ENCODE data around the gene PAQR9. TPM values are rescaled to one million over a fixed set of nuclear protein-coding genes. Genes with fewer than 3 reads are reported as not detected.

Gene PAQR9
- total and polyA plus RNA-seq, 2 donors from 2014 or later, result 0.09 TPM; not detected in 1

DNA sequence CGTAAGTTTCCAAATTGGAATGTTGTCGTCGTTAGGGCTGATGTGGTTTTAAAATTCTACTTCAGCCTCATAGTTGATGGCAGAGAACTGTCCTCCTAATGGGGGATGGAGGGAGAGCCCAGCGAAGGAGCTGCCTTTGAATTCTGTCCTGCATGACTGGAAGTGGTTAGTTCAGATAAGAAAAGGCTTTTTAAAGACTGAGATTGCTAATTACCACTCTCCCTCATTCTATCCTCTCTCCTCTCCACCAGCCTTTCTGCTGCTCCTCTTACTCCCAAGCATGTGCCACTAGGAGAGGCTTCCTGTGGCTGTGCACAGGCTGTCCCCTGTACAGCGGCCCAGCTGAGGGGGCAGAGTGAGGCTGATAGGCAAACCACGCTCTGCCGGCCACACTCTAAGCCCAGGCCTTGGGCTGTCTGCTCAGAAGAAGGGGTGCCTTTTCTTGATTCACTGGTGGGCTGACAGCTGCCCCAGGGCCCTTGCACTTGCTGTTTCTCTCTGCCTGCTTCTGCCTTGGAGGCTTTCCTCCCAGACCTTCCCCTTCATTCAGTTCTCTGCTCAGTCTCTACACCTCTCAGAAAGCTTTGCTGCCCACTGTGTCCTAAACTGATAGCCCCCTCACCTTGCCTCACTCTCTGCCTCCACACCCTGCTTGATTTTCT is 8.7 kb upstream of the PAQR9 start:
- Histone ChIP-seq H3K4me1 (ENCODE audit: control insufficient read depth in 2 of 3, insufficient read depth in 2 of 3, low read depth in 1 of 3, low read length in 3 of 3) (no peaks in the 10 kb centered on the region), H3K9ac (ENCODE audit: low read length in 3 of 3) (no peak overlapping the region), H3K27ac (ENCODE audit: low read depth in 2 of 2, low read length in 2 of 2) (no peak overlapping the region), H3K4me3 (ENCODE audit: low read length in 3 of 3) (no peak overlapping the region), H3K9me3 (ENCODE audit: control insufficient read depth in 2 of 3, insufficient read depth in 1 of 3, low read length in 3 of 3) (no peaks in the 10 kb centered on the region), H3K27me3 (ENCODE audit: control insufficient read depth, insufficient read depth, low read length) (no peaks in the 10 kb centered on the region), H3K36me3 (ENCODE audit: control insufficient read depth in 2 of 3, insufficient read depth in 3 of 3, low read length in 3 of 3) (no peaks in the 10 kb centered on the region)
- FAIRE-seq (no peak), DNase-seq (no peak)
- TF ChIP-seq CTCF (IDR thresholded peaks at IDR 0.05; ENCODE audit: borderline replicate concordance, extremely low read depth, insufficient read depth), result no peak
- intact Hi-C loops (cut with DNase I), result no loop called here

DNA sequence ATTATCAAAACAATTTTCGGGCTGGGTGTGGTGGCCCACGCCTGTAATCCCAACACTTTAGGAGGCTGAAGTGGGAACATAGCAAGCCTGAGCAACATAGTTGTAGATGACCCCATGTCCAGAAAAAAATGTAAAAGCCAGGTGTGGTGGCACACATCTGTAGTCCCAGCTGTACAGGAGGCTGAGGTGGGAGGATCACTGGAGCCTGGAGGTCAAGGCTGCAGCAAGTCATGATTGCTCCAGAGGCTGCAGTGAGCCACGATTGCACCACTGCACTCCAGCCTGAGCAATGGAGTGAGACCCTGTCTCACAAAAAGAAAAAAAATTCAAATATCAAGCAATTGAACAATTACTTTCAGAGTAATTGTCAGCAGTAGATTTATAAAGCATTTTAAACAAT is 8.0 kb upstream of the PAQR9 start:
- TF ChIP-seq CTCF (IDR thresholded peaks at IDR 0.05; ENCODE audit: borderline replicate concordance, extremely low read depth, insufficient read depth), result no peak
- no peaks in the 10 kb centered on the region for H3K36me3 ChIP-seq (ENCODE audit: control insufficient read depth in 2 of 3, insufficient read depth in 3 of 3, low read length in 3 of 3)

DNA sequence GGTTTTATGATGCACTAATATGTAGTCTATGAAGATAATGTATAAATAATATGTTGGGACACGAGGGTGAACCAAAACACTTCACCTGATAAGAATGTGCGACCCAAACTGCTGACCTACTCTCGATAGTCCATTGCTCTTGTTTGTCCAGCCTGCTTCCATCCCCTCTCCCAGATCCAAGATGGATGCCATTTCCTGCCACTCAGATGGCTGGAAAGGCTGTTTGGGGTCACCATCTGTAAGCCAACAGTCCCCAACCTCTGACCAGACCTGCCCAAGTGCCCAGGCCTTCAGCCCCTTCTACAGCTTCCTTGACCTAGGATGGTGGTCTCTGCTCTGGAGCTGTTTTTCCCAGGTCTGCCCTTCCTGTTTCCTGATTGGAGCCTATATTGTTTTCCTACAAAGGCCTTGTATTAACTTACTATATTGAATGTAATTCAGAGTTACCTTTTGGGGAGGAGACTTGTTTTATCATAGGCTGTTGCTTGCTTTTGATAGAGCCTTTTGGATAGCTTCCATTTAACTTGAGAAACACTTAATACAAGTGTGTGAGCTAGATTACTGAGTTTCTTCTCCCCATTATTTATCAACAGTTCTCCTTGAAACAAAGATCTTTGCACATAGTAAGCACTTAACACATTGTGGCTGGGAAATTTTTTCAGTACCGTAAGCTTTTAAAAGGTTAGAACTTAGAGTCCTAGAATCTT is 5.0 kb upstream of the PAQR9 start:
- peaks cover 6% of the 10 kb centered on the region for H3K27me3 ChIP-seq (ENCODE audit: control insufficient read depth, insufficient read depth, low read length)
- H3K4me3 ChIP-seq (ENCODE audit: low read length in 3 of 3), result no peak overlapping the region
- H3K36me3 ChIP-seq (ENCODE audit: control insufficient read depth in 2 of 3, insufficient read depth in 3 of 3, low read length in 3 of 3), result no peaks in the 10 kb centered on the region
- TF ChIP-seq CTCF (IDR thresholded peaks at IDR 0.05; ENCODE audit: borderline replicate concordance, extremely low read depth, insufficient read depth), result no peak
- no peak overlapping the region for H3K9ac ChIP-seq (ENCODE audit: low read length in 3 of 3)
- peaks cover 0 to 2% (median 0%) of the 10 kb centered on the region in 3 donors for H3K4me1 ChIP-seq (ENCODE audit: control insufficient read depth in 2 of 3, insufficient read depth in 2 of 3, low read depth in 1 of 3, low read length in 3 of 3)
- no peak for FAIRE-seq
- intact Hi-C loops (cut with DNase I), result no loop called here
- no peak for DNase-seq
- H3K27ac ChIP-seq (ENCODE audit: low read depth in 2 of 2, low read length in 2 of 2), result no peak overlapping the region
- H3K9me3 ChIP-seq (ENCODE audit: control insufficient read depth in 2 of 3, insufficient read depth in 1 of 3, low read length in 3 of 3), result no peaks in the 10 kb centered on the region

More for the DNA sequence above, 8.0 kb upstream of the PAQR9 start:
- Histone ChIP-seq H3K9ac (ENCODE audit: low read length in 3 of 3) (no peak overlapping the region), H3K27me3 (ENCODE audit: control insufficient read depth, insufficient read depth, low read length) (no peaks in the 10 kb centered on the region), H3K27ac (ENCODE audit: low read depth in 2 of 2, low read length in 2 of 2) (no peak overlapping the region), H3K4me1 (ENCODE audit: control insufficient read depth in 2 of 3, insufficient read depth in 2 of 3, low read depth in 1 of 3, low read length in 3 of 3) (no peaks in the 10 kb centered on the region), H3K9me3 (ENCODE audit: control insufficient read depth in 2 of 3, insufficient read depth in 1 of 3, low read length in 3 of 3) (no peaks in the 10 kb centered on the region), H3K4me3 (ENCODE audit: low read length in 3 of 3) (no peak overlapping the region)
- DNase-seq (no peak), FAIRE-seq (no peak)
- intact Hi-C loops (cut with DNase I), result no loop called here

All from kidney (tissue), 14 donors.